ENCODE results near the gene CHPT1.

The CHPT1 gene

DNA sequence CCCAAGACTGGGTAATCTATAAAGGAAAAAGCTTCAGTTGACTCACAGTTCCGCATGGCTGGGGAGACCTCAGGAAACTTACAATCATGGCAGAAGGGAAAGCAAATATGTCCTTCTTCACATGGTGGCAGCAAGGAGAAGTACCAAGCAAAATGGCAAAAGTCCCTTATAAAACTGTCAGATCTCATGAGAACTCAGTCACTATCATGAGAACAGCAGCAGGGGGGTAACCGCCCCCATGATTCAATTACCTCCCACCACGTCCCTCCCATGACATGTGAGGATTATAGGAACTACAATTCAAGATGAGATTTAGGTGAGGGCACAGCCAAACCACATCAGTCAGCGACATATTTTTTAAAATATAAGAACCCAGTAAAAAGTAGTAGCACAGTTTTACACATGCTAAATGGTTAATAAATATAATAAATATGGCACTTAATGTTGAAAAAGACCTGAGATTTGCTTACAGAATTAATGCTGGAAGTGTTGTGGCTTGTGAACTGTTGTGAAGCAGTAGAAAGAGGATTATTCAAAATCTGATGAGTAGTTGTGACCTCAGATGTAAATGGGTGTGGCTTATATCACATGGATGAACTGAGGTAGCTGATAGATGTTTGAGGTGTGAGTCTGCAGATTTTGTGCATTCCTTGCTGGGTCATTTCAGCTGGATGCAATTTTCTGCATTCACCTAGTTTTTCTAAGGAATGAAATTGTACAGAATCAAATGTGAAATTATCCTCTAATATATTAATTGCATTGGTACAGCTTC is 46.9 kb upstream of the CHPT1 start:
- Histone ChIP-seq H2AFZ (ENCODE audit: low read depth, low read length, severe bottlenecking) (no peak overlapping the region), H3K9me3 (ENCODE audit: insufficient read depth, low read length) (no peaks in the 10 kb centered on the region), H3K9me2 (replicated peaks; ENCODE audit: insufficient read depth, low read length) (no peaks in the 10 kb centered on the region), H3K36me3 (ENCODE audit: low read length) (no peaks in the 10 kb centered on the region), H3K9ac (ENCODE audit: low read length) (no peak overlapping the region), H3K79me2 (ENCODE audit: insufficient read depth, low read length) (no peaks in the 10 kb centered on the region), H3K27ac (ENCODE audit: low read depth, low read length) (no peak overlapping the region), H4K20me1 (ENCODE audit: low read depth, low read length) (no peaks in the 10 kb centered on the region), H3K27me3 (ENCODE audit: low read length) (no peaks in the 10 kb centered on the region), H3K4me2 (ENCODE audit: low read depth, low read length, poor library complexity, severe bottlenecking) (no peak overlapping the region), H3F3A (ENCODE audit: insufficient read depth) (no peaks in the 10 kb centered on the region), H3K4me3 (ENCODE audit: insufficient read depth, low read length, poor library complexity, severe bottlenecking) (no peak overlapping the region)
- TF ChIP-seq, protein P1, sequence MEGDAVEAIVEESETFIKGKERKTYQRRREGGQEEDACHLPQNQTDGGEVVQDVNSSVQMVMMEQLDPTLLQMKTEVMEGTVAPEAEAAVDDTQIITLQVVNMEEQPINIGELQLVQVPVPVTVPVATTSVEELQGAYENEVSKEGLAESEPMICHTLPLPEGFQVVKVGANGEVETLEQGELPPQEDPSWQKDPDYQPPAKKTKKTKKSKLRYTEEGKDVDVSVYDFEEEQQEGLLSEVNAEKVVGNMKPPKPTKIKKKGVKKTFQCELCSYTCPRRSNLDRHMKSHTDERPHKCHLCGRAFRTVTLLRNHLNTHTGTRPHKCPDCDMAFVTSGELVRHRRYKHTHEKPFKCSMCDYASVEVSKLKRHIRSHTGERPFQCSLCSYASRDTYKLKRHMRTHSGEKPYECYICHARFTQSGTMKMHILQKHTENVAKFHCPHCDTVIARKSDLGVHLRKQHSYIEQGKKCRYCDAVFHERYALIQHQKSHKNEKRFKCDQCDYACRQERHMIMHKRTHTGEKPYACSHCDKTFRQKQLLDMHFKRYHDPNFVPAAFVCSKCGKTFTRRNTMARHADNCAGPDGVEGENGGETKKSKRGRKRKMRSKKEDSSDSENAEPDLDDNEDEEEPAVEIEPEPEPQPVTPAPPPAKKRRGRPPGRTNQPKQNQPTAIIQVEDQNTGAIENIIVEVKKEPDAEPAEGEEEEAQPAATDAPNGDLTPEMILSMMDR (IDR thresholded peaks at IDR 0.05; ENCODE audit: insufficient read depth, low read length, poor library complexity, severe bottlenecking) = no peak
- TF ChIP-seq EZH2phosphoT487 (conservative IDR thresholded peaks at IDR 0.05; ENCODE audit: low read length) = no peak

DNA sequence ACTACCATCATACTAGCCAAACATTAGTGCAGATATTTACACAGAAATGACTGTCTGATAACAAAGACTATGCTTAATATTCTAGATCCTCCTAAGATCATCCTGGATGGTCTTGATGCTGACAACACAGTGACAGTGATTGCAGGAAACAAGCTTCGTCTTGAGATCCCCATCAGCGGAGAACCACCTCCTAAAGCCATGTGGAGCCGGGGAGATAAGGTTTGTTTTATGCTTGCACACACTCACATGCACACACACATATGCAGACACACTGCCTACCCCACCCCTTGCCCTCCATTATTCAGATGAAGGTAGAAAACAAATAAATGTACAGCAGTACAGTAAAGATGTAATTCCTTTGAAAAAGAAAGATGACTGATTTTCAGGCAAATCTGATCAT is 44.4 kb upstream of the CHPT1 start:
- Histone ChIP-seq H3K4me3 (ENCODE audit: insufficient read depth, low read length, poor library complexity, severe bottlenecking) (no peak overlapping the region), H3K9me2 (replicated peaks; ENCODE audit: insufficient read depth, low read length) (no peaks in the 10 kb centered on the region), H3K9ac (ENCODE audit: low read length) (no peak overlapping the region), H3F3A (ENCODE audit: insufficient read depth) (no peaks in the 10 kb centered on the region), H3K36me3 (ENCODE audit: low read length) (no peaks in the 10 kb centered on the region), H2AFZ (ENCODE audit: low read depth, low read length, severe bottlenecking) (no peak overlapping the region), H4K20me1 (ENCODE audit: low read depth, low read length) (no peaks in the 10 kb centered on the region), H3K4me2 (ENCODE audit: low read depth, low read length, poor library complexity, severe bottlenecking) (no peak overlapping the region), H3K27me3 (ENCODE audit: low read length) (no peaks in the 10 kb centered on the region), H3K79me2 (ENCODE audit: insufficient read depth, low read length) (no peaks in the 10 kb centered on the region), H3K9me3 (ENCODE audit: insufficient read depth, low read length) (no peaks in the 10 kb centered on the region), H3K27ac (ENCODE audit: low read depth, low read length) (no peak overlapping the region)
- TF ChIP-seq, protein P1 (IDR thresholded peaks at IDR 0.05; ENCODE audit: insufficient read depth, low read length, poor library complexity, severe bottlenecking) = no peak
- no peak for TF ChIP-seq EZH2phosphoT487 (conservative IDR thresholded peaks at IDR 0.05; ENCODE audit: low read length)

DNA sequence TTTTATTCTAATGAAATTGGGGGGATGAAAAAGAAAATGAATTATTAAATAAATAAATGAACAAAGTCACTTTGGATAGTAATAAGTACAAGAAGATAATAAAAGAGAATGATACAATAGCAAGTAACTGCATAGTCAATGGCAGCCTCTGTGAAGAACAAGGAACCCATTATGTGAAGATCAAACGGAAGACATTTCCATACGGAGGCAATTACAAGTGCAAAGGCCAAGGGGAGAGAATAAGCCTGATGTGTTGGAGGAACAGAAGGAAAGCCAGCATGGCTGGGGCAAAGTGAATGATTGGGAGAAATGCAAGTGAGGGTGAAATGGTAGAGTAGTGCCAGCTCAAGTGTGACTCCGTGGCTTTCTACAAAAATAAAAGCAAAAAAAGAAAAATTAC is 43.9 kb upstream of the CHPT1 start:
- no peak overlapping the region for H2AFZ ChIP-seq (ENCODE audit: low read depth, low read length, severe bottlenecking)
- H3K79me2 ChIP-seq (ENCODE audit: insufficient read depth, low read length) = no peaks in the 10 kb centered on the region
- H3K27me3 ChIP-seq (ENCODE audit: low read length) = no peaks in the 10 kb centered on the region
- no peaks in the 10 kb centered on the region for H3K9me2 ChIP-seq (replicated peaks; ENCODE audit: insufficient read depth, low read length)
- H4K20me1 ChIP-seq (ENCODE audit: low read depth, low read length) = no peaks in the 10 kb centered on the region
- H3K4me2 ChIP-seq (ENCODE audit: low read depth, low read length, poor library complexity, severe bottlenecking) = no peak overlapping the region
- no peak overlapping the region for H3K4me3 ChIP-seq (ENCODE audit: insufficient read depth, low read length, poor library complexity, severe bottlenecking)
- no peak overlapping the region for H3K9ac ChIP-seq (ENCODE audit: low read length)
- TF ChIP-seq, protein P1 (IDR thresholded peaks at IDR 0.05; ENCODE audit: insufficient read depth, low read length, poor library complexity, severe bottlenecking) = no peak
- no peak for TF ChIP-seq EZH2phosphoT487 (conservative IDR thresholded peaks at IDR 0.05; ENCODE audit: low read length)
- no peaks in the 10 kb centered on the region for H3K36me3 ChIP-seq (ENCODE audit: low read length)
- no peaks in the 10 kb centered on the region for H3F3A ChIP-seq (ENCODE audit: insufficient read depth)
- H3K27ac ChIP-seq (ENCODE audit: low read depth, low read length) = no peak overlapping the region
- H3K9me3 ChIP-seq (ENCODE audit: insufficient read depth, low read length) = no peaks in the 10 kb centered on the region

Data from SU-DHL-6 (cell line).